Upper lobe of left lung (tissue), 4 donors: ENCODE data around the gene PLXNA4.

Experiments used
- EP300 ChIP-seq, 4 donors: sonication (generic); formaldehyde crosslinking; IDR thresholded peaks; one replicate each; pipeline ENCODE4 v1.5.1; 2017; ENCODE audit warnings: antibody characterized with exemption in 4 of 4, control low read depth in 2 of 4
- POLR2A ChIP-seq, 4 donors: fragments of 450-650 bp; IDR thresholded peaks; one replicate each; pipeline ENCODE4 v1.5.1; 2016 to 2017; ENCODE audit warnings: antibody characterized with exemption in 4 of 4, mild to moderate bottlenecking in 2 of 4
- POLR2AphosphoS5 ChIP-seq, 2 donors: sonication (generic); formaldehyde crosslinking; IDR thresholded peaks; one replicate each; pipeline ENCODE4 v1.5.1; 2017; ENCODE audit warnings: antibody characterized with exemption in 2 of 2
- TF ChIP-seq, protein P1 (sequence below), 6 experiments: fragments of 450-650 bp in 4 of 6; fragments of 200-600 bp in 2 of 6; sonication (generic) in 2 of 6; IDR thresholded peaks; one replicate each; pipeline ENCODE4 v1.5.1; 2016 to 2019; ENCODE audit warnings: antibody characterized with exemption in 6 of 6

DNA sequence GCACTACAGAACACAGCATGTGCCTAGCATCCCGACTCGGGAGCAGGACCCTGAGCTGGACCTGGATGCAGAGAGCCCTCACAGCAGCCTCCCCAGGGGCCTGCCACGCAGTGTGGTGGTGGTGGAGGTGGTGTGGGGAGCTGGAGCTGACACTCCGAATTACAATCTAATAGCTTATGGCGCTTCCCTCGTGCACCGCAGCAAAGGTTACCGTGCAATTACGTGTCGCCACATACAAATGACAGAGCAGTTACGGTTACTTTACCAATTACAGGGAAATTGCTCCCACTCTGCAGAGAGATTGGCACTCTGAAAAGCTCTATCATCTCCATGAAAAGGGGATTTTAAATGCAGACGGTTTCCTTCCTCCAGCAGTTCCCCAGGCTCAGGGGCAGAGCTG, 81.8 kb downstream of the PLXNA4 start:
- TF ChIP-seq EP300 (IDR thresholded peaks at IDR 0.05) (no peak), POLR2A (IDR thresholded peaks at IDR 0.05) (no peak), POLR2AphosphoS5 (IDR thresholded peaks at IDR 0.05) (no peak)
- TF ChIP-seq, protein P1, sequence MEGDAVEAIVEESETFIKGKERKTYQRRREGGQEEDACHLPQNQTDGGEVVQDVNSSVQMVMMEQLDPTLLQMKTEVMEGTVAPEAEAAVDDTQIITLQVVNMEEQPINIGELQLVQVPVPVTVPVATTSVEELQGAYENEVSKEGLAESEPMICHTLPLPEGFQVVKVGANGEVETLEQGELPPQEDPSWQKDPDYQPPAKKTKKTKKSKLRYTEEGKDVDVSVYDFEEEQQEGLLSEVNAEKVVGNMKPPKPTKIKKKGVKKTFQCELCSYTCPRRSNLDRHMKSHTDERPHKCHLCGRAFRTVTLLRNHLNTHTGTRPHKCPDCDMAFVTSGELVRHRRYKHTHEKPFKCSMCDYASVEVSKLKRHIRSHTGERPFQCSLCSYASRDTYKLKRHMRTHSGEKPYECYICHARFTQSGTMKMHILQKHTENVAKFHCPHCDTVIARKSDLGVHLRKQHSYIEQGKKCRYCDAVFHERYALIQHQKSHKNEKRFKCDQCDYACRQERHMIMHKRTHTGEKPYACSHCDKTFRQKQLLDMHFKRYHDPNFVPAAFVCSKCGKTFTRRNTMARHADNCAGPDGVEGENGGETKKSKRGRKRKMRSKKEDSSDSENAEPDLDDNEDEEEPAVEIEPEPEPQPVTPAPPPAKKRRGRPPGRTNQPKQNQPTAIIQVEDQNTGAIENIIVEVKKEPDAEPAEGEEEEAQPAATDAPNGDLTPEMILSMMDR (IDR thresholded peaks at IDR 0.05) = no peak
